ENCODE measurements around the gene YBX3. TPM values are rescaled to one million over a fixed set of nuclear protein-coding genes. Genes with fewer than 3 reads are reported as not detected.

Gene YBX3
- total RNA-seq, 1 experiment from 2014 or later: 312 TPM

DNA sequence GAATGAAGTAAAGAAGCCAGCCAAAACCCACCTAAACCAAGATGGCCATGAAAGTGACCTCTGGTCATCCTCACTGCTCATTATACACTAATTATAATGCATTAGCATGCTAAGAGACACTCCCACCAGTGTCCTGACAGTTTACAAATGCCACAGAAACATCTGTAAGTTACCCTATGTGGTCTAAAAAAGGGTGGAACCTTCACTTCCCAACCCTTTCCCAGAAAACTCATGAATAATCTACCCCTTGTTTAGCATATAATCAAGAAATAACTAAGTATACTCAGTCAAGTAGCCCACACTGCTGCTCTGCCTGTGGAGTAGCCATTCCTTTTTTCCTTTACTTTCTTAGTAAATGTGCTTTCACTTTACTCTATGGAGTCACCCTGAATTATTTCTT is 69.1 kb downstream of the YBX3 start:
- no TSS peak for BruUV-seq (replicated peaks)
- Mint-ChIP-seq H3K36me3 (ENCODE audit: insufficient read depth, unreplicated experiment) (no peaks in the 10 kb centered on the region), H3K9me3 (ENCODE audit: low read depth, unreplicated experiment) (peaks cover 2% of the 10 kb centered on the region), H3K27ac (ENCODE audit: unreplicated experiment) (no peak overlapping the region), H3K4me3 (ENCODE audit: low read depth, unreplicated experiment) (no peak overlapping the region), H3K4me1 (ENCODE audit: low read depth, unreplicated experiment) (no peaks in the 10 kb centered on the region), H3K27me3 (ENCODE audit: unreplicated experiment) (no peaks in the 10 kb centered on the region)
- intact Hi-C loops (cut with micrococcal nuclease; ENCODE audit: unreplicated experiment): no loop called here
- CTCF ChIA-PET: no interaction called here
- no peak for TF ChIP-seq CTCF (IDR thresholded peaks at IDR 0.05; ENCODE audit: unreplicated experiment)
- no peak for DNase-seq

GRCh38 chr12:10652192-10652591 is 70.9 kb downstream of the YBX3 start:
- H3K27me3 Mint-ChIP-seq (ENCODE audit: unreplicated experiment): no peaks in the 10 kb centered on the region
- no peak overlapping the region for H3K4me3 Mint-ChIP-seq (ENCODE audit: low read depth, unreplicated experiment)
- no peak for DNase-seq
- TF ChIP-seq CTCF (IDR thresholded peaks at IDR 0.05; ENCODE audit: unreplicated experiment): no peak
- CTCF ChIA-PET: interaction anchor here (0.6 kb wide), 1 partner anchor 13 kb away, joined by 3 read pairs; no protein-coding TSS in a partner anchor
- no peak overlapping the region for H3K27ac Mint-ChIP-seq (ENCODE audit: unreplicated experiment)
- no peaks in the 10 kb centered on the region for H3K4me1 Mint-ChIP-seq (ENCODE audit: low read depth, unreplicated experiment)
- H3K36me3 Mint-ChIP-seq (ENCODE audit: insufficient read depth, unreplicated experiment): no peaks in the 10 kb centered on the region
- BruUV-seq (replicated peaks): no TSS peak
- intact Hi-C loops (cut with micrococcal nuclease; ENCODE audit: unreplicated experiment): no loop called here
- peaks cover 2% of the 10 kb centered on the region for H3K9me3 Mint-ChIP-seq (ENCODE audit: low read depth, unreplicated experiment)

Other genes starting within 250 kb of the YBX3 start
- 4.8 and 5.7 TPM in 2 replicates for gene EIF2S3B, start 217.4 kb downstream of the YBX3 start, total RNA-seq (2022)
- 59.5 and 61.4 TPM in 2 replicates for gene MAGOHB, start 109.7 kb downstream of the YBX3 start, total RNA-seq (2022)
- gene STYK1, start 49.3 kb downstream of the YBX3 start, total RNA-seq (2022): 8.4 and 10.7 TPM in 2 replicates
- not detected in 2 replicates for gene TAS2R7, start 79.3 kb upstream of the YBX3 start, total RNA-seq (2022)
- not detected in 2 replicates for gene TAS2R8, start 84.0 kb upstream of the YBX3 start, total RNA-seq (2022)
- gene TAS2R9, start 86.8 kb upstream of the YBX3 start, total RNA-seq (2022): not detected in 2 replicates
- gene TAS2R10, start 103.0 kb upstream of the YBX3 start, total RNA-seq (2022): 1.5 and 1.7 TPM in 2 replicates
- gene PRR4, start 126.2 kb upstream of the YBX3 start, total RNA-seq (2022): 3.1 and 4.7 TPM in 2 replicates
- 12.4 and 21.9 TPM in 2 replicates for gene PRH1, start 160.9 kb upstream of the YBX3 start, total RNA-seq (2022)
- 1.8 and 2.5 TPM in 2 replicates for gene TAS2R13, start 186.2 kb upstream of the YBX3 start, total RNA-seq (2022)
- not detected in 2 replicates for gene PRH2, start 205.9 kb upstream of the YBX3 start, total RNA-seq (2022)
- gene TAS2R14, start 215.9 kb upstream of the YBX3 start, total RNA-seq (2022): 2.9 TPM in 2 replicates

All from Calu3 (cell line).